CD14-positive monocyte (primary cell): ENCODE data around the gene WDR70. TPM values are rescaled to one million over a fixed set of nuclear protein-coding genes. Genes with fewer than 3 reads are reported as not detected.

Experiments
- DNase-seq, 3 donors: peaks; one replicate each; pipeline ENCODE4 v3.0.0-alpha.2; 2011 to 2022
- H2AFZ ChIP-seq: 2 replicates; pipeline ENCODE4 v1.6.0; 2012; ENCODE audit warnings: mild to moderate bottlenecking, low read depth, low read length, inconsistent platforms; ENCODE audit not compliant: insufficient read depth, poor library complexity, severe bottlenecking
- H3K27ac ChIP-seq, 2 donors: 1 replicate in 1 of 2; 2 replicates in 1 of 2; pipeline ENCODE4 v1.5.1; 2012 to 2013; ENCODE audit warnings: low read length in 2 of 2, control low read depth in 1 of 2, inconsistent platforms in 1 of 2, low read depth in 1 of 2, mild to moderate bottlenecking in 1 of 2
- H3K27me3 ChIP-seq, 2 donors: one replicate each; pipeline versions ENCODE4 v1.6.0 to v1.6.1; 2011 to 2013; ENCODE audit warnings: low read length in 2 of 2; ENCODE audit not compliant: control insufficient read depth in 2 of 2, insufficient read depth in 2 of 2
- H3K36me3 ChIP-seq, 2 donors: replicated peaks in 1 of 2; 1 replicate in 1 of 2; 2 replicates in 1 of 2; pipeline versions ENCODE4 v1.5.1 to v1.6.1; 2012 to 2013; ENCODE audit warnings: low read length in 2 of 2, control low read depth in 1 of 2, inconsistent platforms in 1 of 2, mild to moderate bottlenecking in 1 of 2; ENCODE audit not compliant: insufficient read depth in 2 of 2, control insufficient read depth in 1 of 2
- H3K4me1 ChIP-seq, 2 donors: 1 replicate in 1 of 2; 2 replicates in 1 of 2; pipeline versions ENCODE4 v1.5.1 to v1.6.1; 2012 to 2013; ENCODE audit warnings: low read length in 2 of 2, control low read depth in 1 of 2, inconsistent platforms in 1 of 2, mild to moderate bottlenecking in 1 of 2, moderate library complexity in 1 of 2; ENCODE audit not compliant: insufficient read depth in 2 of 2, control insufficient read depth in 1 of 2
- H3K4me2 ChIP-seq: replicated peaks from 2 replicates; pipeline ENCODE3; 2012; ENCODE audit warnings: low read length, moderate library complexity, mild to moderate bottlenecking; ENCODE audit not compliant: poor library complexity, severe bottlenecking; ENCODE audit errors: extremely low read depth
- H3K4me3 ChIP-seq, 3 experiments: fragments of 200-600 bp in 1 of 3; sonication (generic) in 1 of 3; replicated peaks in 1 of 3; 1 replicate in 2 of 3; 2 replicates in 1 of 3; pipeline ENCODE4 v1.5.1; 2011 to 2013; ENCODE audit warnings: low read length in 3 of 3, mild to moderate bottlenecking in 3 of 3, control low read depth in 2 of 3, low read depth in 2 of 3, inconsistent platforms in 1 of 3, moderate library complexity in 1 of 3
- H3K79me2 ChIP-seq: 2 replicates; pipeline ENCODE4 v1.6.0; 2012; ENCODE audit warnings: mild to moderate bottlenecking, control low read depth, inconsistent platforms, low read length, moderate library complexity; ENCODE audit not compliant: insufficient read depth
- H3K9ac ChIP-seq: 2 replicates; pipeline ENCODE4 v1.6.0; 2017; ENCODE audit warnings: low read length, mild to moderate bottlenecking; ENCODE audit not compliant: insufficient read depth, poor library complexity, severe bottlenecking
- H3K9me3 ChIP-seq, 2 donors: replicated peaks in 1 of 2; 1 replicate in 1 of 2; 2 replicates in 1 of 2; pipeline versions ENCODE4 v1.5.1 to v1.6.1; 2012 to 2013; ENCODE audit warnings: low read length in 2 of 2, control low read depth in 1 of 2; ENCODE audit not compliant: control insufficient read depth in 1 of 2, insufficient read depth in 1 of 2
- H4K20me1 ChIP-seq: 2 replicates; pipeline ENCODE4 v1.6.0; 2012; ENCODE audit warnings: mild to moderate bottlenecking, low read length, control low read depth, moderate library complexity; ENCODE audit not compliant: insufficient read depth
- H3K27ac Mint-ChIP-seq, 7 donors: one replicate each; pipeline ENCODE4 v1.8.0; 2020; ENCODE audit warnings: mild to moderate bottlenecking in 7 of 7, mixed read lengths in 7 of 7, moderate library complexity in 6 of 7, inconsistent platforms in 2 of 7
- H3K27me3 Mint-ChIP-seq, 3 donors: one replicate each; pipeline ENCODE4 v1.8.0; 2021 to 2022; ENCODE audit warnings: low read depth in 3 of 3, mild to moderate bottlenecking in 3 of 3, mixed read lengths in 3 of 3, moderate library complexity in 3 of 3, inconsistent platforms in 1 of 3
- H3K36me3 Mint-ChIP-seq, 2 donors: one replicate each; pipeline ENCODE4 v1.8.0; 2020; ENCODE audit warnings: mixed read lengths in 2 of 2, inconsistent platforms in 1 of 2, mild to moderate bottlenecking in 1 of 2
- H3K4me1 Mint-ChIP-seq: one replicate; pipeline ENCODE4 v1.8.0; 2020; ENCODE audit warnings: mild to moderate bottlenecking, mixed read lengths
- H3K4me3 Mint-ChIP-seq, 2 donors: one replicate each; pipeline ENCODE4 v1.8.0; 2020; ENCODE audit warnings: mild to moderate bottlenecking in 2 of 2, mixed read lengths in 2 of 2, moderate library complexity in 1 of 2
- H3K9me3 Mint-ChIP-seq, 7 donors: one replicate each; pipeline ENCODE4 v1.8.0; 2020 to 2022; ENCODE audit warnings: mixed read lengths in 7 of 7, mild to moderate bottlenecking in 6 of 7, moderate library complexity in 6 of 7, inconsistent platforms in 2 of 7
- CTCF ChIP-seq: fragments of 200-600 bp; IDR thresholded peaks from one replicate; pipeline ENCODE4 v1.8.0; 2022; ENCODE audit warnings: antibody characterized with exemption, mild to moderate bottlenecking
- WGBS: methylation state at CpG from one replicate; pipeline ENCODE4 v1.1.5; 2013; ENCODE audit warnings: missing lambda C conversion rate; ENCODE audit not compliant: insufficient coverage; 5-methylcytosine and 5-hydroxymethylcytosine counted together
- intact Hi-C, 2 donors: fragments of 100-400 bp; cut with micrococcal nuclease; formaldehyde crosslinking; loops; one replicate each; pipeline versions ENCODE4 v1.15.0 to v1.15.1; 2023
- polyA plus RNA-seq, 3 donors: library from polyadenylated mRNA; depleted of rRNA in 1 of 3; unstranded in 2 of 3; stranded (reverse) in 1 of 3; fragments of 300-500 nt in 2 of 3; fragments of >200 nt in 1 of 3; fragmentation: Illumina TruSeq in 2 of 3; gene quantifications; 1 replicate in 2 of 3; 2 replicates in 1 of 3; pipeline ENCODE4 v1.2.3, GENCODE V29; 2012 to 2021

Gene WDR70
- polyA plus RNA-seq, 3 donors, result 13.1 to 21.0 (median 19.1) TPM

GRCh38 chr5:37519304-37519703 is 140.2 kb downstream of the WDR70 start:
- no peak overlapping the region for H3K4me3 ChIP-seq
- no peaks in the 10 kb centered on the region for H3K27me3 ChIP-seq
- peaks cover 22 to 39% (median 32%) of the 10 kb centered on the region in 7 donors for H3K9me3 Mint-ChIP-seq
- 96% methylated on average over 27 of the region's 43 CpGs for WGBS
- no peak overlapping the region for H3K4me2 ChIP-seq
- no peak for DNase-seq
- intact Hi-C loops, result no loop called here
- peaks cover 37 to 55% of the 10 kb centered on the region in 2 donors for H3K36me3 Mint-ChIP-seq
- peaks cover 24 to 28% of the 10 kb centered on the region in 2 donors for H3K9me3 ChIP-seq
- H3K27ac Mint-ChIP-seq, result no peak overlapping the region
- H3K27ac ChIP-seq, result no peak overlapping the region
- H3K4me1 Mint-ChIP-seq, result no peaks in the 10 kb centered on the region
- H3K27me3 Mint-ChIP-seq, result no peaks in the 10 kb centered on the region
- H3K79me2 ChIP-seq, result no peaks in the 10 kb centered on the region
- H2AFZ ChIP-seq, result no peak overlapping the region
- H3K4me3 Mint-ChIP-seq, result no peak overlapping the region
- H3K4me1 ChIP-seq, result no peaks in the 10 kb centered on the region
- peaks cover 4 to 34% of the 10 kb centered on the region in 2 donors for H3K36me3 ChIP-seq
- no peak for TF ChIP-seq CTCF
- no peaks in the 10 kb centered on the region for H4K20me1 ChIP-seq
- H3K9ac ChIP-seq, result no peak overlapping the region

GRCh38 chr5:37519807-37520206 is 140.7 kb downstream of the WDR70 start:
- Mint-ChIP-seq H3K27me3 (no peaks in the 10 kb centered on the region), H3K9me3 (peaks cover 25 to 43% (median 36%) of the 10 kb centered on the region in 7 donors), H3K4me3 (no peak overlapping the region), H3K4me1 (no peaks in the 10 kb centered on the region), H3K36me3 (peaks cover 37 to 55% of the 10 kb centered on the region in 2 donors), H3K27ac (no peak overlapping the region)
- peaks cover 24 to 28% of the 10 kb centered on the region in 2 donors for H3K9me3 ChIP-seq
- peaks cover 4 to 34% of the 10 kb centered on the region in 2 donors for H3K36me3 ChIP-seq
- H3K27ac ChIP-seq, result no peak overlapping the region
- H3K4me1 ChIP-seq, result no peaks in the 10 kb centered on the region
- WGBS, result no CpG with 5 or more reads among the region's 1 CpG
- no peaks in the 10 kb centered on the region for H3K79me2 ChIP-seq
- H2AFZ ChIP-seq, result no peak overlapping the region
- no peak for DNase-seq
- H3K9ac ChIP-seq, result no peak overlapping the region
- intact Hi-C loops, result no loop called here
- no peaks in the 10 kb centered on the region for H4K20me1 ChIP-seq
- no peak for TF ChIP-seq CTCF
- no peaks in the 10 kb centered on the region for H3K27me3 ChIP-seq
- H3K4me2 ChIP-seq, result no peak overlapping the region
- no peak overlapping the region for H3K4me3 ChIP-seq
